Fibroblast of the conjunctiva (primary cell): Measurements from ENCODE around the gene RAB17.

Source experiments
- DNase-seq: peaks from one replicate; pipeline ENCODE4 v3.0.0-alpha.2; 2010; ENCODE audit warnings: low read depth

The RAB17 gene

GRCh38 chr2:237590272-237591140 is at the start of gene RAB17:
TSS of gene RAB17 (minus strand) at chr2:237590734. CDS start at chr2:237586154, 4,580 bp downstream.
- no peak for DNase-seq

- DNase-seq = no peak
Observed at GRCh38 chr2:237639836-237640220, 49.3 kb upstream of the RAB17 start.

GRCh38 chr2:237639052-237639835 is 48.7 kb upstream of the RAB17 start:
- DNase-seq = no peak

GRCh38 chr2:237638176-237638575 is 47.6 kb upstream of the RAB17 start:
- DNase-seq = no peak

DNA sequence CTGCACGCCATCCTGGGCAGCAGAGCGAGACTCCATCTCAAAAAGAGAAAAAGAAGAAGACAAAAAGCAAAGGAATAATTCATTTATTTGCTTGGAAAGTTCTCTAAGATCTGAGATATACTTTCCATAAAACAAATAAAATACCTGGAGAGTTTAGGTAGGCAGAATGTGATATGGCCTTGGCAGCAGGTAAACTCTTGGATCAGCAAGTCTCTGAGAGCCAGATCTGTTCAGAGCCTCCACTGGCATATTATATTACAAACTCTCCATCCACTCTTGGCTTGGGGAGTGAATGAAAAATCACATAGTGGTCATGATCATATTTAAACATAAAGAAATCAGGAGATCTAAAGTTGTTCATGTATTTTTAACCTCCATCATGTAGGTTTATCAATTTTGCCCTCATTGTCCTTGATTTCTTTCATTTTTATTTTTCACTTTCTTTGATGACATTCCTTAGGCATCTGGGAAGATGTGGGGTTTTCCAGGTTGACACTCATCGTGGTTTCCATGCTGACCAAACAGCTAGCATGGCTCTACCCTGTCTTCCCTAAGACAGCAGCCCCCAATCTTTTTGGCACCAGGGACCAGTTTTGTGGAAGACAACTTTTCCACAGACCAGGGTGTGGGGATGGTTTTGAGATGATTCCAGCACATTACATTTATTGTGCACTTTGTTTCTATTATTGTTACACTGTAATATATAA is 47.0 kb upstream of the RAB17 start:
- DNase-seq = no peak

- DNase-seq = no peak
Observed at GRCh38 chr2:237636578-237636977, 46.0 kb upstream of the RAB17 start.

DNA sequence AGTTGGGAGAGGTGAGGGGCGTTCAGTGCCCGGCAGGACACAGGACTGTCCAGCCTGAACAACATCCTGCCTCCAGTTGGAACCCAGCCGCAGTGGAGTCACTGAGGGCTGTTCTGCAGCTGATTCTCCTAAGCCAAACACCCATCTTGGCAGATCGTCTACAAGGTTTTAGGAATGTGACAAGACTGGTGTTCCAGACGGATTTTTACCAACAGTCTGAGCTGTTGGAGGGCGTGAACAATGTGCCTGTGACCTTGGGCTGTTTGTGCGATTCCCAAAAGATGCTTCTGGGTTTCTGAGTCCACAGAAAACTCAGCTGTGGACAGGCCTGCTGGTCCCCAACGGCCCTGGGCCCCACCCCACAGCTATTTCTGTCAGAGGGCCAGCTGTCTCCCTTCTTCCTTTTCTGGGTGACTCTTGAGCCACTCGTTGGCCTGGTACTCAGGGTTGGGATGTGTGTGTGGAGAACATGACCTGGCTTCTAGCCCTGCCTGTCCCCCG is 42.6 kb upstream of the RAB17 start:
- DNase-seq = no peak

- no peak for DNase-seq
Observed at GRCh38 chr2:237631801-237632585, 41.5 kb upstream of the RAB17 start.

DNA sequence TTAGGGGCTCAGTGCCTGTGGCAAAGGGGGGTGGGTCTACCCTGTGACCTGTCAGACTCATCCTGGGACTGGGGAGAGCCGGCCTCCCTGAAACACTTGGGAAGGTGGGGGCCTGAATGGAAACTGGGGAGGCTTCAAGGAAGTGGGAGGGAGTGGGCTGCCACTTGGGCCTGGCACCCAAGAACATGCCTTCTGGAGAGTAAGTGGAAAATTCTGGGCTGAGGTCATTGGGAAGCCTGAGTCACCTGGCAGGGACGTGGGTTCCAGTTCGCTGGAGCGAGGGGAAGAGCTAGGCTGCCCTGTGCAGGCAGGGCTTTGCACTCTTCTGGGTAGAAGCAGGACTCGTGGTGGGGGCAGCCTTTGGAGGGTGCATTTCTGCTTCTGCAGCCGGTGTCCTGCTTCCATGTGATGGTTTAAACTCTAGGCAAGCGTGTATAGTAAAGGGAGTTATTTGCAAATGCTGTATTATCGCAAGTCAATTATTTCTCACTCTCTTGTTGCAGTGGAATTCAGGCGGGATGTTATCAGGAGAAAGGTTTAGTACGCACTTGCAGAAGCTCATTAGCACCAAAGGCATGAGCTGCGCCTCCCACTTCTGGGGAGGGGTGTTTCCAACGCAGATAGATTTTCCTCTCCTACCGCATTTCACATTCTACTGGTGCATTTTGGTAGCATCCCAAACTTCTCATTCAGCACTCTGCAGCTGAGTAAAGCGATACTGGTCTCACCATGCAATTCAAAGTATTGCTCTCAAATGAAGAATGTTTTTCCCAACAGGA is 40.7 kb upstream of the RAB17 start:
- DNase-seq = no peak

DNA sequence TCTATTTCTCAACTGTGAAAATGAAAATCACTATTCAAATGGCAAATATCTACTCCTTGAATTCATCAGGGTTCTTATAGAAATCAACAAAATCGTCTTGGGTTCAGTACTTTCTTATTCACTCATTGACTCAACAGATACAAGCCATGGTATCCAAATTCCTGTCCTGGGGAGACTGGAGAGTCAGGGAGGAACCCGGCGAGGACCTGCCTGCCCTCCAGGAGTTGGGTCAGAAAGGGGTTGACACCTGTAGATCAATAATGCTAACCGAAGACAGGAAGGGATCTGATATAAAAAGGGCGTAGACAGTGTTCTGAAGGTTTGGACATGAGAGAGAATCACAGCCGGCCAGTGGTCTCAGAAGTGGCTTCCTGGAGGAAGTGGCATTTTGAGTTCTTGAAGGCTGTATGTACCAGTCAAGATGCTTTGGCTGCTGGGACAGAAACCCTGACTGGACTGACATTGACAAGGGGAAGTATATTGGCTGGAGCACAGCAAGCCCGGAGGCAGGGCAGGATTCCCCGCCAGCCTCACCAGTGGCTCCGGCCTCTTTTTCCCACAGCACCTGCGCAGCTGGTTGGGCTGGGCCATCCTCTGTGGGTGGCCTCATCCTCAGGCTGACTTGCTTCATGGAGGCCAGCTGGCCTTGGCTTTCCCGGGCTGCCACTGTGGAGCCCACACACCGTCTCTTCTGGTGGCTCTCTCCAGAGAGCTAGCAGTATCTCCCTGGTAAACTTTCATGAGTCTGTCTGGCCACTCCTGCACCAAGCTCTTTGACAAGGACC is 39.9 kb upstream of the RAB17 start:
- no peak for DNase-seq

DNA sequence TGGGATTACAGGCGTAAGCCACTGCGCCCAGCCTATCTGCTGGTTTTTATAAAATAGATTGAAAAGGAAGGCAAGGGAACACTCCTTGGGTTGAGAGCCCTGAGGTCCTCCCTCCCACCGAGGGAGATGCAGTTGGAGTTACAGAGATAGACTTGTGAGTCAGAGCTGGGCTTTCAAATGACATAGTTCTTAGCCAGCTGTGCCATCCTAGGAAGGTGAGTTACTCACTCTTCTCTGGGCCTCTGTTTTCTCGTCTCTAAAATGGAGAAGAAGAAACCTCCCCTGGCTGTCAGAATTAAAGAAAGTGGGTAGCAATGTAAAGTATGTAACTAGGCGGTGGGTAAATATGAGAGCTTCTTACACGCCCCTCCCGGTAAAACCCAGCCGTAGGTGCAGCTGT is 39.2 kb upstream of the RAB17 start:
- no peak for DNase-seq

GRCh38 chr2:237629188-237629534 is 38.6 kb upstream of the RAB17 start:
- no peak for DNase-seq

DNA sequence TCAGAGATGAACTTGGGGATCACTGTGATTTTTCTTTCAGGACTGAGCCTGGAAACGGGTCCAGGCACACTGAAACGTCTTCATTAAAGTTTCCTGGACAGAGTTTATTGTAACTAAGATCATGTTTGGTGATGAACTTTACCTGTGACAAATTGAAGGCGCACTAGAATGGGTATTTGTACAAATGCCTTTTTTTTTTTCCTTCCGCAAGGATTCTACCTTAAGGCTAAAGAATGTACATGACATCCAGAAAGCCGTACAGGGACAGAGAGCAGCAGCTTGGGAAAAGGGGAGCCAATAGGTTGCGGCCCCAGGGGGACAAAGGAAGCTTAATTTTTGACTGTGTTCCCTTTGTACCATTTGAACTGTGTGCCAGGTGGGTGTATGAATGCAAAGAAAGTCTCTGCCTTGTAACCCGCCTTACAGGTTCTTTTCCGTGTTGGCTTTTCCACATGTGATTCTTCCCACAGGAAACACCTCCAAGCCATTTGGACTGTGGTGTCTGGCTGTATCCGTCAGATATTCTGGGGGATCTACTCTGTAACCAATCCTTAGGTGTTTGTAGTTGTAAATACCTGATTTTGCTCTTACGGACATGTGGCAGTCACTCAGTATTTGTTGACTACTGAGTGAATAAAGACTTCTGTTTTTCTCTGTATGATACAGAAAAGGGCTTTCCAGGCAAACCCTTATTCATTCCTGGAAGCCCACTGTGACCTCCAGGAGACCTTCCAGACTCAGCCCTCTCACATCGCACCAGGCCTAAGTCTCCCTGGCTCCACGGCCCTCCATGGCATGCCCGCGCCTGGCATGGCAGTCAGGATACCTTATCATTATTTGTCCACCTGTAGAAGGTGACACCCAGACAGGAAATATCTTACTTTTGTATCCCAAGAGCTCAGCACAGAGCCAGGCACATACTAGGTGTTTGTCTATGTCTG is 38.0 kb upstream of the RAB17 start:
- no peak for DNase-seq

- DNase-seq = no peak
Observed at GRCh38 chr2:237627441-237628246, 37.1 kb upstream of the RAB17 start, which contains the start of gene LRRFIP1. TSS of gene LRRFIP1 (plus strand) at chr2:237627587. CDS start at chr2:237627645, 58 bp downstream.

DNA sequence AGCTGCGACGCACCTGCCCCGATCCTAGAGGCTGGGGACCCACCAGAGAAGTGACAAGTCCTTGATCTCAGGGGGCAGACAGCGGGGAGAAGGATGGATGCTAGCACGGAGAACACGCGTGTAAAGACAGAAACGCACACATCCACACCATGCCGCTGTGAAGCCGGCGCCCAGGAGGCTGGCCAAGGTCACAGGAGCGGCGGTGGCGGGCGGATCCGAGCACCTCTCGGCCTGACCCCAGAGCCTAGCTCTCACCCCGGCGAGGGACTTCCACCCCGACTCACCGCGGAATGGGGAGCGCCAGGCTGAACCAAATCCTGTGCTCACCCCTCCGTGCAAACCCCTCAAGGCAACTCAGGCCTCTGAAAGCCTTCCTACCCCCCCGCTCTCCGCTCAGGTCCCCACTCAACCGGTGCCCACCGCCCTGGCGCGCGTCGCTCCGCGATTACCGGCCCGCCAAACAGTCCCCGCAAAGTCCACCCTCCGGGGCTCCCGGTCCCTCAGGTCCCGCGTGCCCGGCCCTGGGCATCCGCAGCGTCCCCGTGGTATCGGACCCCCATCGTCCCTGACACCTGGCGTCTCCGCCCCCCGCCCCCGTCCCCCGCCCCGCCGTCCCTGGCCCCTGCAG is 36.4 kb upstream of the RAB17 start:
- no peak for DNase-seq

DNA sequence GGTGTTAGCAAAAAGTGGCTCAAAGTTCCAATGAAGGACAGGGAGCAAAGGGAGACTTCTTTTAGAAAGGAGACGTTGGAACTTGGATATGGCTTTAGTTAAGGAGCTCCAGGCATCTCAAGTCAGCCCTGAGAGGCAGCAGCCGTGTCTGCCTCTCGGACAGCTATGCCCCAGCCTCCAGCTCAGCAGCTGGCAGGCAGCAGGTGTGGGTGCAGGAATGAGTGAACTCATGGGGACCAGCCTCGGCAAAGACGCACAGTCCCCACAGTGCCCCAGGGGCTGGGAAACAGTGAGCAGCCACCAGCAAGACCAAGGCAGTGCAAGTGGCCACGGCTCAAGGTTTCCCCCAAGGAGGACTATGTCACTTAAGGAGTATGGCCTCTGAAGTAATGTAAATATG is 35.2 kb upstream of the RAB17 start:
- DNase-seq = no peak

DNA sequence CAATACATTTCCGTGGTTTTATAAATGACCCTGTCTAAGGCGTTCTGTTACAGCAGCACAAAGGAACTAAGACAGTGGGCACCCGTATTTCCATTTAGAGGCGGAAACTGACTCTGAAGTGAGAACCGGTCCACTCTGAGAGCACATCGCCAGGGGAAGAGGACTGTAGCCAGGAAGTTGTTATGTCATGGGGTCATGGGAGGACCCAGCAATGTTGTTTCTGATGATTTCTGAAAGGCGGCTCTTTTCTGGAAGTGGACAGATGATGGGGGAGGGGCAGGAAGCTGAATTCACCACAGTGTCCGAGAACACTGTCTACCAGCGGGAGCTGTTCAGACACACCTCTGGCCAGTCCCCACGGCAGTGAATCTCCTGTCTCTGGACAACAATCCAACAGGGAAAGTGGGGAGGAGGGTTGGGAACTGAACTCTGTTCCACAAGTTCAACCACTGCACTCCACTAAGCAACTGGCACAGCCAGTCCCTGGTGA is 34.7 kb upstream of the RAB17 start:
- no peak for DNase-seq
